Measurements from ENCODE around the gene CERCAM. TPM values are rescaled to one million over a fixed set of nuclear protein-coding genes. Genes with fewer than 3 reads are reported as not detected.

The CERCAM gene
- total RNA-seq, 2 donors from 2014 or later = 19.1 to 22.8 TPM

- DNase-seq = no peak
- intact Hi-C loops (cut with DNase I) = no loop called here
- ATAC-seq = no peak
Observed at GRCh38 chr9:128486201-128486600, 65.5 kb downstream of the CERCAM start.

Small RNA genes lying within 50 kb of the gene (microRNA-seq; reads per million reads assigned to microRNA genes)
- gene MIR219B = 0 reads per million in 2 donors

Other genes with a start within 250 kb of the CERCAM start
- gene CIZ1, start 229.3 kb upstream of the CERCAM start, total RNA-seq = 10 to 100 TPM; 67.1 to 68.5 TPM
- gene DNM1, start 217.5 kb upstream of the CERCAM start, total RNA-seq = 10 to 100 TPM; 11.3 to 14.0 TPM
- 100 to 1,000 TPM in 1 of 2 donors, 10 to 100 TPM in 1; 85.6 to 113 TPM for gene GOLGA2, start 144.8 kb upstream of the CERCAM start, total RNA-seq
- gene SWI5, start 144.6 kb upstream of the CERCAM start, total RNA-seq = 10 to 100 TPM; 17.2 to 18.4 TPM
- gene TRUB2, start 98.4 kb upstream of the CERCAM start, total RNA-seq = 10 to 100 TPM; 23.0 to 26.6 TPM
- 10 to 100 TPM; 21.2 to 27.7 TPM for gene COQ4, start 98.0 kb upstream of the CERCAM start, total RNA-seq
- 10 to 100 TPM; 17.6 to 21.7 TPM for gene SLC27A4, start 80.3 kb upstream of the CERCAM start, total RNA-seq
- 10 to 100 TPM; 49.8 to 58.0 TPM for gene URM1, start 49.5 kb upstream of the CERCAM start, total RNA-seq
- gene ODF2, start 35.1 kb downstream of the CERCAM start, total RNA-seq = 10 to 100 TPM; 12.6 to 19.1 TPM
- gene GLE1, start 83.9 kb downstream of the CERCAM start, total RNA-seq = 10 to 100 TPM; 15.5 to 19.1 TPM
- gene SPTAN1, start 131.7 kb downstream of the CERCAM start, total RNA-seq = 100 to 1,000 TPM; 277 to 336 TPM
- 10 to 100 TPM; 12.8 to 20.3 TPM for gene DYNC2I2, start 236.0 kb downstream of the CERCAM start, total RNA-seq